AG10803 (cell line): ENCODE data around the gene PCCA.

Source experiments
- DNase-seq: peaks from one replicate; pipeline ENCODE4 v3.0.0; 2010; ENCODE audit warnings: low read depth
- H3K4me3 ChIP-seq: 2 replicates; pipeline ENCODE4 v1.5.1; 2011; ENCODE audit warnings: mild to moderate bottlenecking, low read length, control low read depth
- CTCF ChIP-seq: conservative IDR thresholded peaks from 2 replicates; pipeline ENCODE4 v1.5.1; 2011; ENCODE audit warnings: mild to moderate bottlenecking, low read length, control low read depth, inconsistent platforms

The PCCA gene

GRCh38 chr13:100389617-100390016 is 300.7 kb downstream of the PCCA start:
- no peak overlapping the region for H3K4me3 ChIP-seq
- DNase-seq, result no peak
- TF ChIP-seq CTCF, result no peak

- H3K4me3 ChIP-seq, result peak overlapping the region; percentile 45
- DNase-seq, result peak; percentile 99
- no peak for TF ChIP-seq CTCF
Measured at GRCh38 chr13:100392709-100393630, 304.1 kb downstream of the PCCA start.

- peak; percentile 91 for DNase-seq
- peak overlapping the region; percentile 45 for H3K4me3 ChIP-seq
- no peak for TF ChIP-seq CTCF
Measured at GRCh38 chr13:100394005-100394695, 305.3 kb downstream of the PCCA start.

- no peak for DNase-seq
- no peak for TF ChIP-seq CTCF
Measured at GRCh38 chr13:100395698-100396373, 306.9 kb downstream of the PCCA start.

GRCh38 chr13:100396776-100397175 is 307.9 kb downstream of the PCCA start:
- no peak overlapping the region for H3K4me3 ChIP-seq
- TF ChIP-seq CTCF, result no peak
- DNase-seq, result no peak

More at GRCh38 chr13:100395698-100396373, 306.9 kb downstream of the PCCA start:
- no peak overlapping the region for H3K4me3 ChIP-seq

- no peak for TF ChIP-seq CTCF
- no peak overlapping the region for H3K4me3 ChIP-seq
- no peak for DNase-seq
Measured at GRCh38 chr13:100397627-100398026, 308.7 kb downstream of the PCCA start.
